ENCODE results near the gene LRRK1.

The LRRK1 gene

DNA sequence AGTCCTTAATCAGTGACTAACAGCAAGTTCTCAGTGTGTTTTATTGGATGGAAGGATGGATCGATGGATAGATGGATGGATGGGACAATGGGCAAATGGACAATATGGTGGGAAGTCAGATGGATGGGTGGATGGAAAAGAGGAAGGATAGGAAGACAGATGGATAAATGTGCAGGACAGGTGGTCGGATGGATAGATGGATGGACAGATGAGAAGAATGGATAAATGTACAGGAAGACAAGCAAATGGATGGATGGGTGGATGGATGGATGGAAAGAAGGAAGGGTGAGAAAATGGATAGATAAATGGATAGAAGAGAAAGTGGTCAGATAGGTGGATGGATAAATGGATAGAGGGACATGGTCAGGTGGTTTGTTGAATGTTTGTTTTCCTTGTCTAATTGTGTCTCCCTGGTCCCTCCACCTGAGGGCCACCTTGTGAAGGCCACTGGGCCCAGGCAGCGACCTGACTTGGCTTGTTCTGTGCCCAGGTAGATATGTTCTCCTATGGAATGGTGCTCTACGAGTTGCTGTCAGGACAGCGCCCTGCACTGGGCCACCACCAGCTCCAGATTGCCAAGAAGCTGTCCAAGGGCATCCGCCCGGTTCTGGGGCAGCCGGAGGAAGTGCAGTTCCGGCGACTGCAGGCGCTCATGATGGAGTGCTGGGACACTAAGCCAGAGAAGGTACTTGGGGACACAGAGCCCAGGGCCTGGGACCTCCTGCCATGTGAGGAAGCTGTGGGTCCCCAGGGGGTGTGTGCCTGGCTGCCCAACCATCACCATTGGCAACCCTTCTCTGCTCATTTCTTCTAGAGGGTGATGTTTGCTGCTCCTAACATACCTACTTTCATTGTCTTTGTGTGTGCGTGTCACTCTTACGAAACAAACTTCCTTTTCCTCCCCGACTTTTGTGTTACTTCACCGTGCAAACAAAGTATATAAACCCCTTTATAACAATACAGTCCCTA is 137.5 kb downstream of the LRRK1 start:
- no peak overlapping the region for H3K4me3 ChIP-seq (ENCODE audit: low read length)
- DNase-seq (ENCODE audit: low read depth, low spot score): no peak

GRCh38 chr15:101057841-101058407 is 138.8 kb downstream of the LRRK1 start:
- H3K4me3 ChIP-seq (ENCODE audit: low read length): no peak overlapping the region
- no peak for DNase-seq (ENCODE audit: low read depth, low spot score)

DNA sequence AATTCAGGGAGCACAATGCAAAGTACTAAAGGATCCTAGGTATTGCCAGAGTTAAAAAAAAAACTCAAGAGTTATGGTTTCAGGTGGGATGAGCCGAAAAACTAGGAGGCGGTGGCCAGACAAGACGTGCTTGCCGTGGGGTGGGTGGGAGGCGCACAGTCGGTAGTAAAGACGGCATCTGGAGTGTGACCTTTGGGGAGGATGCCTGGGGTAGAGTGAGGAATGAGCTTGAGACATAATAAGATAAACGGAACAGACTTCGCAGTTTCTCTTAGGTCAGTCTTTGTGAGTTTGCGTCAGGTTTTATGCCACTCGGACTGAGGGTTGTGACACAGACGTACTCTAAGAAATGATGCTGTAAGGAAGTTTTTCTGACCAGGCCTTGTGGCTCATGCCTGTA is 139.6 kb downstream of the LRRK1 start:
- no peak overlapping the region for H3K4me3 ChIP-seq (ENCODE audit: low read length)
- no peak for DNase-seq (ENCODE audit: low read depth, low spot score)

GRCh38 chr15:101059381-101060341 is 140.5 kb downstream of the LRRK1 start:
- DNase-seq (ENCODE audit: low read depth, low spot score): no peak
- H3K4me3 ChIP-seq (ENCODE audit: low read length): no peak overlapping the region

GRCh38 chr15:101060576-101061551 is 141.7 kb downstream of the LRRK1 start:
- H3K4me3 ChIP-seq (ENCODE audit: low read length): no peak overlapping the region
- no peak for DNase-seq (ENCODE audit: low read depth, low spot score)

- no peak for DNase-seq (ENCODE audit: low read depth, low spot score)
- H3K4me3 ChIP-seq (ENCODE audit: low read length): no peak overlapping the region
These were observed 142.9 kb downstream of the LRRK1 start for GRCh38 chr15:101062063-101062462.

DNA sequence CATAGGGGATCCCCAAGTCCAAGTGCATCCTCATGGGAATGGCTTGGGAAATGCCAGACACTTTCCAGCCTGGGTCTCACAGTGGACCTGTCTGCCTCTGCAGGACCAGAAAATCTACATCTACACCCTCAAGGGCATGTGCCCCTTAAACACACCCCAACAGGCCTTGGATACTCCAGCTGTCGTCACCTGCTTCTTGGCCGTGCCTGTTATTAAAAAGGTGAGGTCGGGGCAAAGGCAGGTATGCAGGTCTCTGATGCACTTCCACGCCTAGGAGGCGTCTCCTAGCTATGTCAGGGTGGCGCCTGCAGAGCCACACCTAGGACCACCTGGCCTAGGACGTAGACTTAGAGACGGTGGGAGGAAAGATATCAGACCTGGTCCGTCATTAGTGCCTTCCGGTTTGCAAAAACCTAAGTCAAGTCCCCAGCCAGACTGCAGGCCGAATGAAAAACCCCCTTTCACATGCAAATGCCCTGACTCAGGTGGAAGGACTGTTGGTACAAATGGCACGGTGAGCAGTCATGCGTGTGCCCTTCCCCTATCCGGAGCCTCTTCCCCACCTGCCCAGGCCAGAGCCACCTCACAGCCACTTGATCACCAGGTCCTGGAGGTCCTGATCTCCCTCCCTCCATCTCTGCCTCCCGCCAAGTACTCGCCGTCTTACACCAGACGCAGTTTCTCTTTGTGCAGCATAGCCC is 143.5 kb downstream of the LRRK1 start:
- H3K4me3 ChIP-seq (ENCODE audit: low read length): no peak overlapping the region
- no peak for DNase-seq (ENCODE audit: low read depth, low spot score)

DNA sequence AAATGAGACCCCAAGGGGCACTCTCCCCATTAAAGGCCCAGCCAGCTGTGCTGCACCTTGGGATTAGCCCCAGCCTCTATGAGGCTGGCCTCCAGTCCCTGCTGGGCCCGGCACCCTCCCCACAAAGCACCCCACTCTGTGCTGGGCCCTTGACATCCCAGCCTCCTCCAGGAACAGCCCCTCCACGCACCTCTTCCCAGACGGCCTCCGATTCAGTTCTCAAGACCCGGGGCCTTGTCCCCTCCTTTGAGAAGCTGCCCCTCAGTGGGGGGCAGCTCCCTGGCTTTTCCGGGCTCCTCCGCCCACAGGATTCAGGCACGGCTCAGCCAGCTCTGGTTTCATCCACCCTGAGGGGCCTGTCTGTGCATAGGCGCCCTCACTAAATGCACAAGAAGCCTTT is 144.1 kb downstream of the LRRK1 start:
- DNase-seq (ENCODE audit: low read depth, low spot score): no peak
- H3K4me3 ChIP-seq (ENCODE audit: low read length): no peak overlapping the region

DNA sequence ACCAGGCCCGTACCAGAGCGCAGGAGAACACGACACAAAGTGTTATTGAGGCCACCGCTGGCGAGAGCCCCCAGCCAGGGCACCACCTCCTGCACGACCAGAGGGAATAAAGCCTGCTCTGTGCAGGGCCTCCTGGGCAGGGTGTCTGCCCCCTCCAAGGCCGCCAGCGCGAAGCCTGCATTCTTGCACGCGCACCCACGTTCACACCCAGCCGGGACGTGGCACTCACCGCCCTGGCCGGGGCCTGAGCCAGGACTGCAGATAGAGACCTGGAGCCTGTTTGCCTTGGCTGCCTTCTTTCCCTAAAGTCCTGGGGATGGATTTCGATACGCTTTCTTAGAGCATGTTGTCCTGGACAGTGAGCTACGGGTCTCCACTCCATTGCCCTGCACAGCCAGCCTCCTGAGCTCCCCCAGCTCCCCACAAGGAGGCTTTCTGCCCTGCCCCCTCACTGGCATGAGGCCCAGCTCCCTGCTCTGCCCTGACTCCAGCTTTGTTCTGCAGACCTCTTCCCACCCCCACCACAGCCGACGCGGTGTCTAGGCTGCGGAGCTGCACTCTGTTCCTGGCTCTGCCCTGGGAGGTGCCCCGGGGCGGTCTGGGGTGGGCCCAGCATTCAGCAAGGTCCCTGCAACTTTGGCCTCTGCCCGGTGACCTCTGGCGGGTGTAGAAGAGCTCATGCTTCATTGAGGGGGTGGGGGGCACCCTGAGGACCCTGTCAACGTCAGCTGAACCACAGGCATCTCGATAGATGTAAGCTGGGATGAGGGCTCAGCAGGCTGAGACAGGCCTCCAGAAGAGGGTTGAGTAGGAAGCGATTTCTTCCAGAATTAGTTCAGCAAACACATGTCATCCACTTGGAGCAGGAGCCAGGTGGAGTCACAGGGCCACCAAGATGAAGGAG is 145.0 kb downstream of the LRRK1 start:
- H3K4me3 ChIP-seq (ENCODE audit: low read length): no peak overlapping the region
- no peak for DNase-seq (ENCODE audit: low read depth, low spot score)

DNA sequence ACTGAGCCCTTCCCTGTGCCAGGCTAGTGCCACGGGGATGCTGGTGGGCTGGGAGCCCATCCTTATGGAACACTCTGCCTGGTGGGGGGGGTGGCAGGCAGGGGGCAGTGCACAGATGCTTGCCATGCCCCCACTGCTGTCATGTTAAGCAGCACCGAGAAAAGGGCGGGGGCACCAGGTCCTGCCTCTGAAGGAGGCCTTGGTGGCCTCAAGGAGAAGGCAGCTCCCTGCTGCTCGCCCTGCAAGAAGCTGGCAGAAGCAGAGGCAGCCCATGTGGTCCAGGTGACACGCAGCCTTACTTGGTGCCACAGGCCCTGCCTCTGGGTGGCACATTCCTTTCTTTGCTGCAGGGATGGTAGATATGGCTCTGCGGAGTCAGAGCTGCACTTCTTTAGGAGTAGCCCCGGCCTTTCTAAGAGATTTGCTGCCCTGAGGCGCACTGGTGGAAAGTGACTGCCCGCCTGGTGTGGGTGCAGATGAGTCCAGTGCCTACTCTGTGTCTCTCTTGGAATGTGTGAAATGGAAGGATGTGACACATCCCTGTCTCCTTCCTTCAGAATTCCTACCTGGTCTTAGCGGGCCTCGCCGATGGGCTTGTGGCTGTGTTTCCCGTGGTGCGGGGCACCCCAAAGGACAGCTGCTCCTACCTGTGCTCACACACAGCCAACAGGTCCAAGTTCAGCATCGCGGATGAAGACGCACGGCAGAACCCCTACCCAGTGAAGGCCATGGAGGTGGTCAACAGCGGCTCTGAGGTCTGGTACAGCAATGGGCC is 145.8 kb downstream of the LRRK1 start:
- no peak for DNase-seq (ENCODE audit: low read depth, low spot score)
- H3K4me3 ChIP-seq (ENCODE audit: low read length): no peak overlapping the region

GRCh38 chr15:101065570-101066221 is 146.5 kb downstream of the LRRK1 start:
- no peak for DNase-seq (ENCODE audit: low read depth, low spot score)
- H3K4me3 ChIP-seq (ENCODE audit: low read length): no peak overlapping the region

GRCh38 chr15:101066501-101067408 is 147.6 kb downstream of the LRRK1 start:
- DNase-seq (ENCODE audit: low read depth, low spot score): no peak
- H3K4me3 ChIP-seq (ENCODE audit: low read length): no peak overlapping the region

DNA sequence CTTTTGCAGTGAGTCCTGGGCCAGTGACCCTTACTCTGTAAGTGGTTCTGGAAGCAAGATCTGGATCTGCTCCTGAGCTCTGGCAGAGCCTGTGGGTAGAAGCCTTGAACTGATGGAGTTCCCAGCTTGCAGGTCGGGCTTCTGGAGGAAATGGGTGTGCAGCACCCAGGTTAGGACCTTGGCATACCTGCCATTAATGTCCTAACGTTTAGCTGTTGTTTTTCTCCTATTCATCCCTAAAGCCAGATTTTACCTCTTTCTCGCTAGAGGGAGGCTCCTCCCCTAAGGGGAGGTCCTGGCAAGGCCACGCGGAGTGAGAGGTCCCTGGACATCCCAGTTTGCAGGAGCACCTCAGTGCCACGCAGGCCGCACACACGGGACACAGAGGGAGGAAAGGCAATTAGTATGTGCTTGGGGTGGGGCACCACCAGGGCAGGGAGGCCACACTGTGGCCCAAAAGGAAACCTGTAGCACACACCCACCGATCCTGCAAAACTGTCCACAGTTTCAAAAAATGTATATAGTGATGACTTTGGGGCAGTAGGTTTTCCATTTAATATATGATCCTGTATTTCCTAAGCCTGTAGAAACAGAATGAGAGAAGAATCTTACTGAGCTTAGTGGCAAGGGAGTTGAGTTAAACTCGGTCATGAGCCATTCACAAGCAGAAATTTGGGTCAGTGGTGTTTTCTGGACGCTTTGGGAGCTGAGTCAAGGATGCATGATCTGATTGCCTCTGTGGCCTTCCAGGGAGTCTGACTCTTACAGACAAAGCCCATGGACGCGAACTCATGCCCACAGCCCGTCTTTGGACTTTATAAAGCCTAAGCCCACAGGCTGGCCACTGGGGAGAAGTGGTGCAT is 148.7 kb downstream of the LRRK1 start:
- no peak for DNase-seq (ENCODE audit: low read depth, low spot score)
- H3K4me3 ChIP-seq (ENCODE audit: low read length): no peak overlapping the region

- no peak overlapping the region for H3K4me3 ChIP-seq (ENCODE audit: low read length)
- no peak for DNase-seq (ENCODE audit: low read depth, low spot score)
These were observed 149.4 kb downstream of the LRRK1 start for GRCh38 chr15:101068523-101068960.

Measured in Jurkat, Clone E6-1 (cell line).